Urothelium cell line (cell line): ENCODE measurements around the gene APOL1.
A peak's percentile ranks its signal among the peaks of the same experiment; 100 is the strongest.

Experiments
- DNase-seq: peaks from one replicate; pipeline ENCODE4 v3.0.0; 2011; ENCODE audit warnings: low spot score, mixed read lengths
- FAIRE-seq: peaks from 2 replicates; lab custom pipeline; 2011; peaks lifted over from hg19 to GRCh38; lab: Jason Lieb, UNC

Gene APOL1

GRCh38 chr22:36304429-36304828, 51.5 kb downstream of the APOL1 start:
- DNase-seq: no peak
- FAIRE-seq: no peak

- FAIRE-seq: no peak
Measured at GRCh38 chr22:36305813-36306212, 52.9 kb downstream of the APOL1 start.

GRCh38 chr22:36306227-36306626, 53.3 kb downstream of the APOL1 start:
- peak; percentile 30 for FAIRE-seq
- no peak for DNase-seq

More at GRCh38 chr22:36305813-36306212, 52.9 kb downstream of the APOL1 start:
- no peak for DNase-seq

GRCh38 chr22:36308880-36309279, 55.9 kb downstream of the APOL1 start:
- FAIRE-seq (no peak), DNase-seq (no peak)

GRCh38 chr22:36311386-36312085, 58.6 kb downstream of the APOL1 start:
- DNase-seq: no peak
- no peak for FAIRE-seq

GRCh38 chr22:36315325-36315724, 62.4 kb downstream of the APOL1 start:
- no peak for DNase-seq
- no peak for FAIRE-seq

GRCh38 chr22:36316419-36316818, 63.5 kb downstream of the APOL1 start:
- no peak for FAIRE-seq
- no peak for DNase-seq
